Lung (tissue), 12 donors: ENCODE data around the gene ALG9. TPM values are rescaled to one million over a fixed set of nuclear protein-coding genes. Genes with fewer than 3 reads are reported as not detected.
A peak's percentile ranks its signal among the peaks of the same experiment; 100 is the strongest.

Experiments
- ATAC-seq: fragments of 200-7000 bp; cut with Tn5 transposase; one replicate; pipeline ENCODE4 v1.9.1; 2020; ENCODE audit warnings: moderate number of reproducible peaks; ENCODE audit not compliant: insufficient read depth, low FRiP score
- DNase-seq, 3 donors: peaks; one replicate each; pipeline ENCODE4 v3.0.0-alpha.2; 2013 to 2017
- H3K27ac ChIP-seq, 2 donors: one replicate each; pipeline ENCODE4 v1.5.1; 2013; ENCODE audit warnings: mild to moderate bottlenecking in 2 of 2, moderate library complexity in 2 of 2, control low read depth in 1 of 2, inconsistent platforms in 1 of 2, low read depth in 1 of 2, low read length in 1 of 2
- H3K27me3 ChIP-seq, 3 donors: one replicate each; pipeline ENCODE4 v1.5.1; 2013; ENCODE audit warnings: low read length in 2 of 3; ENCODE audit not compliant: control insufficient read depth in 3 of 3, insufficient read depth in 3 of 3
- H3K36me3 ChIP-seq, 4 donors: one replicate each; pipeline ENCODE4 v1.5.1; 2013; ENCODE audit warnings: low read length in 4 of 4, mild to moderate bottlenecking in 1 of 4, moderate library complexity in 1 of 4; ENCODE audit not compliant: control insufficient read depth in 4 of 4, insufficient read depth in 4 of 4
- H3K4me1 ChIP-seq, 5 donors: one replicate each; pipeline ENCODE4 v1.5.1; 2013; ENCODE audit warnings: low read length in 5 of 5, mild to moderate bottlenecking in 2 of 5, moderate library complexity in 1 of 5; ENCODE audit not compliant: control insufficient read depth in 5 of 5, insufficient read depth in 5 of 5
- H3K4me3 ChIP-seq: one replicate; pipeline ENCODE4 v1.5.1; 2013; ENCODE audit warnings: mild to moderate bottlenecking, control low read depth, moderate library complexity
- H3K9ac ChIP-seq, 2 donors: one replicate each; pipeline ENCODE4 v1.5.1; 2013; ENCODE audit warnings: low read length in 2 of 2, control low read depth in 1 of 2; ENCODE audit not compliant: insufficient read depth in 1 of 2
- H3K9me3 ChIP-seq, 4 donors: one replicate each; pipeline ENCODE4 v1.5.1; 2013; ENCODE audit warnings: low read length in 3 of 4, mild to moderate bottlenecking in 1 of 4, moderate library complexity in 1 of 4; ENCODE audit not compliant: control insufficient read depth in 4 of 4, insufficient read depth in 3 of 4
- WGBS, 2 donors: extraction: QIAGEN DNeasy Blood & Tissue Kit; methylation state at CpG; one replicate each; pipeline ENCODE4 v1.1.7; 2013; 5-methylcytosine and 5-hydroxymethylcytosine counted together
- polyA plus RNA-seq, 2 donors: library from polyadenylated mRNA; stranded (reverse); fragments of 200-250 nt; gene quantifications; one replicate each; pipeline ENCODE4 v1.2.1, GENCODE V29; 2013
- total RNA-seq, 2 donors: library from RNA; depleted of rRNA in 1 of 2; stranded (reverse); fragments of >200 nt in 1 of 2; gene quantifications; one replicate each; pipeline ENCODE4 v1.2.1, GENCODE V29; 2014 to 2021
- TF ChIP-seq, protein P1 (sequence below): IDR thresholded peaks from 2 replicates; pipeline ENCODE4 v1.5.1; 2012; ENCODE audit warnings: mild to moderate bottlenecking; ENCODE audit errors: control extremely low read depth, extremely low read depth
- donor health status: control.
- donor health status: control.
- donor health status: Bipolar disorder and iron deficiency.
- donor health status: healthy.
- donor health status: DM: yes; HTN: yes; CAD: no.

Gene ALG9
- total and polyA plus RNA-seq, 4 donors, result 11.4 to 43.4 (median 25.9) TPM

DNA sequence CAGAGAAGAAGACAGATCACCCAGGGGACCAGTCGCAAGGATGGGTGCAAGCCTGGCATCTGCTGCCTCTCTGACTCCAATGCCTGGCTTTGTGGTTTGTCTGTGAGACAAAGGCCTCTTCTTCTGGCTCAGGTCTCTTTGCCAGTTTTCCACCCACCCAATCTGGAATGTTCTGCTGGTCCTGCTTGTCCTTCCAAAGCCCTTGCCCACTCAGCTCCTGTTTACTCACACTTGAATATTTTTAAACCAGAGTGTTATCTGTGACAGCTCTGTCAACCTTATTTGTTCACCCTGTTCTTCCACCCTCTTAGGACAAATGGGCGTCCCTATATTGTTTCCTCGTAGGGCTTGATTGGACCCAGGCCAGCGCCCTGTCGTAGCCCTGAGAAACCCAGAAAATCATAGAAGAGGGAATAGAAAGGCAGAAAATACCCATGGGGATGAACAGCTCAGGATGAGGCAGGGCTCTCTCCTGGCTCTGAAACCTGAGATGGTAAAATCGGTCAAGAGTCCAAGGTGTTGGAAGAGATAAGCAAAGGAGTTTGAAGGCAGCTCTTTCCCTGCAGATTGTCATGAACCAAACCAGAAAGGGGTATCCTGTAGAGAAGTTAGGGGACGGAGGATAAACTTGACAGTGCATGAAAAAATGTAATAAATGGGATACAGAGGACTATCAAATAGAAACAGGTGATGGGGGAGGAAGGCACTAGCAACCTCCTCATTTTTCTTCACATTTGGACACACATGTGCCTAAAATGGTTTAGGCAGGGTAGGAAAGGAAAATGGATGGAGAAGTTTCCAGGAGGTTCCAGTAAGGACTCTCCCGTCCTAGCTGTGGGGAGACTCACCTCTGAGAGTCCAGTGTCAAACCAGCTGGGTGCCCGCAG, 39.5 kb upstream of the ALG9 start:
- ATAC-seq, result no peak

DNA sequence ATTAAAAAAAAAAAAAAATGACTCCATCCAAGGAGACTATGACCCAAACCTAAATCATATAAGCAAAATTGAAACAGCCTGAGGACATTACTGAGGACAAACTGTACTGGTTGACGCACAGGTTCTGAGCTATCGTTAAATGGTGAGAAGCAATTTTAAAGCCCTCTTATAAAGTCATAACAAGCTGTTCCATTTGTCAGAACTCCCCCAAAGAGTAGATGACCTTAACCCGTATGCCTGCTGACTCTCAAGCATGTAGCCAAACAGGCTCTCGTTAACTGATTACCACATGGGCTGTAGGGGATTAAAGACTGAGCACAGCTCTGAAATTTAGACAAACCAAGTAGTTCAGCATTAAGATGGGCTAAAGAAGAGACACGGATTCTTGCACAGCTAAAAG, 38.0 kb upstream of the ALG9 start:
- peak overlapping the region in 1 of 2 donors; percentile 92 for H3K27ac ChIP-seq
- no peak overlapping the region for H3K4me3 ChIP-seq
- no peak overlapping the region for H3K9ac ChIP-seq
- no peaks in the 10 kb centered on the region for H3K9me3 ChIP-seq
- peaks cover 0 to 30% (median 11%) of the 10 kb centered on the region in 5 donors for H3K4me1 ChIP-seq
- 79 to 80% methylated on average over 5 of the region's 5 CpGs for WGBS, 2 donors
- DNase-seq (no peak), ATAC-seq (no peak)
- peaks cover 0 to 6% (median 0%) of the 10 kb centered on the region in 4 donors for H3K36me3 ChIP-seq
- H3K27me3 ChIP-seq, result no peaks in the 10 kb centered on the region
- TF ChIP-seq, protein P1, sequence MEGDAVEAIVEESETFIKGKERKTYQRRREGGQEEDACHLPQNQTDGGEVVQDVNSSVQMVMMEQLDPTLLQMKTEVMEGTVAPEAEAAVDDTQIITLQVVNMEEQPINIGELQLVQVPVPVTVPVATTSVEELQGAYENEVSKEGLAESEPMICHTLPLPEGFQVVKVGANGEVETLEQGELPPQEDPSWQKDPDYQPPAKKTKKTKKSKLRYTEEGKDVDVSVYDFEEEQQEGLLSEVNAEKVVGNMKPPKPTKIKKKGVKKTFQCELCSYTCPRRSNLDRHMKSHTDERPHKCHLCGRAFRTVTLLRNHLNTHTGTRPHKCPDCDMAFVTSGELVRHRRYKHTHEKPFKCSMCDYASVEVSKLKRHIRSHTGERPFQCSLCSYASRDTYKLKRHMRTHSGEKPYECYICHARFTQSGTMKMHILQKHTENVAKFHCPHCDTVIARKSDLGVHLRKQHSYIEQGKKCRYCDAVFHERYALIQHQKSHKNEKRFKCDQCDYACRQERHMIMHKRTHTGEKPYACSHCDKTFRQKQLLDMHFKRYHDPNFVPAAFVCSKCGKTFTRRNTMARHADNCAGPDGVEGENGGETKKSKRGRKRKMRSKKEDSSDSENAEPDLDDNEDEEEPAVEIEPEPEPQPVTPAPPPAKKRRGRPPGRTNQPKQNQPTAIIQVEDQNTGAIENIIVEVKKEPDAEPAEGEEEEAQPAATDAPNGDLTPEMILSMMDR, result no peak

More for the DNA sequence above, 39.5 kb upstream of the ALG9 start:
- WGBS, 2 donors, result 59 to 71% methylated on average over 9 of the region's 9 CpGs
- TF ChIP-seq, protein P1, result no peak
- Histone ChIP-seq H3K36me3 (peaks cover 0 to 6% (median 0%) of the 10 kb centered on the region in 4 donors), H3K27me3 (no peaks in the 10 kb centered on the region), H3K9ac (no peak overlapping the region), H3K27ac (peak overlapping the region; percentile 86 to 92), H3K9me3 (no peaks in the 10 kb centered on the region), H3K4me3 (no peak overlapping the region), H3K4me1 (peaks cover 0 to 32% (median 11%) of the 10 kb centered on the region in 5 donors)
- DNase-seq, result no peak

DNA sequence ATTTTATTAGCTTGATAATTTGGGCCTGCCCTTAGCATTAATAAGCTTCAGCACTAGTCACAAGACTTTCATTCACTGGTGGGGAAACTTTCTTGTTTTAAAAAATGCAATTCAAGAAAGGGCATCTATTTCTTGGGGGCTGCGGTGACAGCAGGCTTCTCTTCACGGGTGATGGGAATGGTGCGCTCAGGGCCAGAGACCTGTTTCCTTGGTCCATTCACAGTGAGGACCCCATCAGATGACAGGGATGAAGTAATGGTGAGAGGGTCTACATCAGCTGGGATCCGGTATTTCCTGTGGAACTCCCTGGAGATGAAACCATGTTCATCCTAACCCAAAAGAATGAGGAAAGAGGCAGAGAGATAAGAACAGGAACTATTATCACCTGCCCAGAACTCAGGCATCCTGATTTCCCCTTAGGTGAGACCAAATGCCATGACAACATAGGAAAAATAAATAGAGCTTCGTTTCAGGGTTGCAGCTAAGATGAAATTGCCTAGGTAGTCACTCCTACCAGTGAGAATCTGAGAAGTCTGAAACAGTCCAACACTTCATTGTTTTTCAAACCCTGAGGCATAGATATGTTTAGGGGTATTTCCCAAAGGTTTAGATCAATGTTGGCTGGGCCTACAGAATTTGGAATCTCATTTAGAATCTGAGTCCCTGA, 37.4 kb upstream of the ALG9 start:
- H3K4me1 ChIP-seq, result peaks cover 0 to 24% (median 9%) of the 10 kb centered on the region in 5 donors

More for the DNA sequence above, 37.4 kb upstream of the ALG9 start:
- H3K9ac ChIP-seq, result no peak overlapping the region
- 83 to 87% methylated on average over 5 of the region's 5 CpGs for WGBS, 2 donors
- no peaks in the 10 kb centered on the region for H3K27me3 ChIP-seq
- no peaks in the 10 kb centered on the region for H3K9me3 ChIP-seq
- peak overlapping the region in 1 of 2 donors; percentile 92 for H3K27ac ChIP-seq
- ATAC-seq, result no peak
- TF ChIP-seq, protein P1, result no peak
- peaks cover 0 to 6% (median 0%) of the 10 kb centered on the region in 4 donors for H3K36me3 ChIP-seq
- no peak for DNase-seq
- H3K4me3 ChIP-seq, result no peak overlapping the region
